ENCODE results near the gene MERTK.

The MERTK gene

GRCh38 chr2:111981666-111982065 is 83.3 kb downstream of the MERTK start:
- no peak for DNase-seq

- DNase-seq, result no peak
Measured at GRCh38 chr2:111982822-111983221, 84.4 kb downstream of the MERTK start.

- DNase-seq, result no peak
Measured at GRCh38 chr2:111983478-111984212, 85.2 kb downstream of the MERTK start.

GRCh38 chr2:111984213-111984604 is 85.8 kb downstream of the MERTK start:
- DNase-seq, result no peak

GRCh38 chr2:111985514-111985913 is 87.1 kb downstream of the MERTK start:
- DNase-seq, result no peak

GRCh38 chr2:111986116-111986900 is 87.9 kb downstream of the MERTK start:
- DNase-seq, result peak; percentile 1

- DNase-seq, result no peak
Measured at GRCh38 chr2:111990375-111990774, 92.0 kb downstream of the MERTK start.

GRCh38 chr2:111990856-111991255 is 92.4 kb downstream of the MERTK start:
- no peak for DNase-seq

GRCh38 chr2:111994042-111994441 is 95.6 kb downstream of the MERTK start:
- no peak for DNase-seq

GRCh38 chr2:111995148-111995547 is 96.7 kb downstream of the MERTK start:
- DNase-seq, result no peak

GRCh38 chr2:111999809-112000208 is 101.4 kb downstream of the MERTK start:
- DNase-seq, result no peak

- DNase-seq, result no peak
Measured at GRCh38 chr2:112000399-112001135, 102.2 kb downstream of the MERTK start.

- no peak for DNase-seq
Measured at GRCh38 chr2:112001136-112001715, 102.8 kb downstream of the MERTK start.

- no peak for DNase-seq
Measured at GRCh38 chr2:112001942-112002341, 103.5 kb downstream of the MERTK start.

- no peak for DNase-seq
Measured at GRCh38 chr2:112003576-112004252, 105.3 kb downstream of the MERTK start.

- DNase-seq, result no peak
Measured at GRCh38 chr2:112004253-112004645, 105.8 kb downstream of the MERTK start.

GRCh38 chr2:112005406-112006075 is 107.1 kb downstream of the MERTK start:
- DNase-seq, result no peak

- DNase-seq, result no peak
Measured at GRCh38 chr2:112006076-112006410, 107.6 kb downstream of the MERTK start.

- no peak for DNase-seq
Measured at GRCh38 chr2:112007493-112007892, 109.1 kb downstream of the MERTK start.

GRCh38 chr2:112008910-112009485 is 110.6 kb downstream of the MERTK start:
- no peak for DNase-seq

- DNase-seq, result no peak
Measured at GRCh38 chr2:112010751-112011150, 112.3 kb downstream of the MERTK start.

GRCh38 chr2:112012556-112012955 is 114.1 kb downstream of the MERTK start:
- DNase-seq, result no peak
